ENCODE data around the gene RCBTB1.
"Not testable (repeated sequence)": the region's sequence is repeated elsewhere in the genome, so short reads cannot be mapped to it uniquely, and the experiment has no call there.

- not testable (repeated sequence) for TF ChIP-seq CTCF, POLR2A, POLR2AphosphoS5, EP300 (IDR thresholded peaks at IDR 0.05)
These were observed 17.3 kb upstream of the RCBTB1 start for GRCh38 chr13:49602615-49603014.

Data from upper lobe of left lung (tissue), 4 donors.